ENCODE data around the gene PPIP5K1.
"Not testable (repeated sequence)": the region's sequence is repeated elsewhere in the genome, so short reads cannot be mapped to it uniquely, and the experiment has no call there.

GRCh38 chr15:43562753-43563152 is 27.3 kb downstream of the PPIP5K1 start:
- TF ChIP-seq CTCF, POLR2AphosphoS5 (IDR thresholded peaks at IDR 0.05): not testable (repeated sequence)
